HEK293T (cell line): ENCODE data around the gene NDUFA8.

ENCODE experiments used
- CTCF ChIA-PET: fragments of 350-600 bp; formaldehyde crosslinking; extraction: SDS; loops from one replicate; lab custom pipeline; 2021; ENCODE audit warnings: antibody characterized with exemption, inconsistent platforms; lab: Yijun Ruan, JAX
- POLR2A ChIA-PET: fragments of 350-600 bp; formaldehyde crosslinking; extraction: SDS; loops from one replicate; lab custom pipeline; 2020; ENCODE audit warnings: antibody characterized with exemption, inconsistent platforms; lab: Yijun Ruan, JAX
- DNase-seq: peaks from one replicate; pipeline ENCODE4 v3.0.0; 2012; ENCODE audit warnings: mixed read lengths; ENCODE audit errors: extremely low spot score
- ARNT ChIP-seq: fragments of 450-650 bp; IDR thresholded peaks from 2 replicates; pipeline ENCODE4 v1.6.1; 2017; ENCODE audit warnings: mild to moderate bottlenecking
- BHLHE40 ChIP-seq: fragments of 450-650 bp; IDR thresholded peaks from 2 replicates; pipeline ENCODE4 v1.6.1; 2016; ENCODE audit warnings: mild to moderate bottlenecking, moderate library complexity, borderline replicate concordance
- CTBP1 ChIP-seq: fragments of 450-650 bp; IDR thresholded peaks from 2 replicates; pipeline ENCODE4 v1.6.1; 2016; ENCODE audit warnings: borderline replicate concordance
- ELF4 ChIP-seq: fragments of 450-650 bp; IDR thresholded peaks from 2 replicates; pipeline ENCODE4 v1.6.1; 2017; ENCODE audit warnings: antibody characterized with exemption
- FOXA1 ChIP-seq: fragments of 450-650 bp; IDR thresholded peaks from 2 replicates; pipeline ENCODE4 v1.6.1; 2016; ENCODE audit warnings: mild to moderate bottlenecking
- FOXK2 ChIP-seq: fragments of 450-650 bp; IDR thresholded peaks from 2 replicates; pipeline ENCODE4 v1.6.1; 2016; ENCODE audit warnings: mild to moderate bottlenecking
- FOXM1 ChIP-seq: fragments of 450-650 bp; IDR thresholded peaks from 2 replicates; pipeline ENCODE4 v1.6.1; 2017; ENCODE audit warnings: mild to moderate bottlenecking, borderline replicate concordance
- HDGF ChIP-seq: fragments of 450-650 bp; IDR thresholded peaks from 2 replicates; pipeline ENCODE4 v1.6.1; 2017; ENCODE audit warnings: antibody characterized with exemption, borderline replicate concordance
- L3MBTL2 ChIP-seq: fragments of 450-650 bp; conservative IDR thresholded peaks from 2 replicates; pipeline ENCODE4 v1.6.1; 2016; ENCODE audit warnings: mild to moderate bottlenecking
- LEF1 ChIP-seq: fragments of 450-650 bp; IDR thresholded peaks from 2 replicates; pipeline ENCODE4 v1.6.1; 2017; ENCODE audit warnings: mild to moderate bottlenecking, borderline replicate concordance
- NFRKB ChIP-seq: fragments of 450-650 bp; IDR thresholded peaks from 2 replicates; pipeline ENCODE4 v1.6.1; 2016; ENCODE audit warnings: mild to moderate bottlenecking, moderate library complexity
- PKNOX1 ChIP-seq: fragments of 450-650 bp; IDR thresholded peaks from 2 replicates; pipeline ENCODE4 v1.6.1; 2016
- SP1 ChIP-seq: fragments of 450-650 bp; IDR thresholded peaks from 2 replicates; pipeline ENCODE4 v1.6.1; 2017
- SUZ12 ChIP-seq: fragments of 450-650 bp; IDR thresholded peaks from 2 replicates; pipeline ENCODE4 v1.6.1; 2016; ENCODE audit warnings: mild to moderate bottlenecking
- TARDBP ChIP-seq: fragments of 450-650 bp; IDR thresholded peaks from 2 replicates; pipeline ENCODE4 v1.6.1; 2016
- ZNF384 ChIP-seq: fragments of 450-650 bp; IDR thresholded peaks from 2 replicates; pipeline ENCODE4 v1.6.1; 2016

NDUFA8 gene

GRCh38 chr9:122179690-122180074 is 20.1 kb upstream of the NDUFA8 start:
- CTCF ChIA-PET = no interaction called here
- DNase-seq = no peak
- POLR2A ChIA-PET = no interaction called here
- TF ChIP-seq LEF1 (no peak), BHLHE40 (no peak), ELF4 (no peak), CTBP1 (no peak), ZNF384 (no peak), SUZ12 (no peak), PKNOX1 (no peak), FOXA1 (no peak), FOXK2 (no peak), L3MBTL2 (no peak), TARDBP (no peak), SP1 (no peak), FOXM1 (no peak), ARNT (no peak), NFRKB (no peak), HDGF (no peak)

GRCh38 chr9:122179054-122179689 is 19.6 kb upstream of the NDUFA8 start:
- CTCF ChIA-PET = no interaction called here
- no peak for DNase-seq
- TF ChIP-seq LEF1 (no peak), FOXM1 (no peak), TARDBP (no peak), HDGF (no peak), ARNT (no peak), FOXK2 (no peak), CTBP1 (no peak), NFRKB (no peak), SP1 (no peak), L3MBTL2 (no peak), PKNOX1 (no peak), FOXA1 (no peak), BHLHE40 (no peak), SUZ12 (no peak), ELF4 (no peak), ZNF384 (no peak)
- POLR2A ChIA-PET = no interaction called here

GRCh38 chr9:122176916-122177315 is 17.3 kb upstream of the NDUFA8 start:
- ChIA-PET POLR2A (no interaction called here), CTCF (no interaction called here)
- TF ChIP-seq HDGF (no peak), TARDBP (no peak), L3MBTL2 (no peak), SP1 (no peak), BHLHE40 (no peak), NFRKB (no peak), ELF4 (no peak), ZNF384 (no peak), ARNT (no peak)
- no peak for DNase-seq

GRCh38 chr9:122173670-122174069 is 14.1 kb upstream of the NDUFA8 start:
- ChIA-PET CTCF (no interaction called here), POLR2A (no interaction called here)
- no peak for TF ChIP-seq SP1
- TF ChIP-seq FOXA1 = no peak
- no peak for TF ChIP-seq CTBP1
- TF ChIP-seq L3MBTL2 = no peak
- TF ChIP-seq HDGF = no peak
- TF ChIP-seq FOXM1 = no peak
- no peak for TF ChIP-seq BHLHE40
- no peak for TF ChIP-seq TARDBP
- no peak for TF ChIP-seq ARNT
- no peak for DNase-seq

GRCh38 chr9:122172131-122172530 is 12.6 kb upstream of the NDUFA8 start:
- no peak for DNase-seq
- CTCF ChIA-PET = no interaction called here
- POLR2A ChIA-PET = no interaction called here

More at GRCh38 chr9:122172131-122172530, 12.6 kb upstream of the NDUFA8 start:
- TF ChIP-seq TARDBP = no peak
- no peak for TF ChIP-seq FOXM1
- TF ChIP-seq SP1 = no peak
- TF ChIP-seq ELF4 = no peak
- no peak for TF ChIP-seq ARNT
- TF ChIP-seq LEF1 = no peak
- TF ChIP-seq FOXA1 = no peak
- TF ChIP-seq FOXK2 = no peak
- no peak for TF ChIP-seq HDGF
- no peak for TF ChIP-seq PKNOX1
- TF ChIP-seq CTBP1 = no peak
- no peak for TF ChIP-seq SUZ12
- no peak for TF ChIP-seq BHLHE40
- TF ChIP-seq NFRKB = no peak
- no peak for TF ChIP-seq ZNF384
